GM10266 (cell line): Measurements from ENCODE around the gene RMI1.

ENCODE experiments used
- DNase-seq: peaks from one replicate; pipeline ENCODE4 v3.0.0; 2012; ENCODE audit errors: extremely low spot score
- CTCF ChIP-seq: IDR thresholded peaks from 2 replicates; pipeline ENCODE4 v1.5.1; 2012; ENCODE audit warnings: mild to moderate bottlenecking, low read depth; ENCODE audit not compliant: control insufficient read depth, insufficient read depth; ENCODE audit errors: missing control alignments

RMI1 gene

GRCh38 chr9:83988411-83988810, 7.8 kb downstream of the RMI1 start:
- no peak for TF ChIP-seq CTCF
- DNase-seq: no peak

- no peak for DNase-seq
- TF ChIP-seq CTCF: no peak
Observed at GRCh38 chr9:83991355-83991754, 10.8 kb downstream of the RMI1 start.

GRCh38 chr9:83992407-83992806, 11.8 kb downstream of the RMI1 start:
- TF ChIP-seq CTCF: no peak
- no peak for DNase-seq

- DNase-seq: no peak
- no peak for TF ChIP-seq CTCF
Observed at GRCh38 chr9:83992901-83993300, 12.3 kb downstream of the RMI1 start.

GRCh38 chr9:83996126-83996525, 15.5 kb downstream of the RMI1 start:
- no peak for TF ChIP-seq CTCF
- no peak for DNase-seq

GRCh38 chr9:83999141-83999918, 18.7 kb downstream of the RMI1 start:
- no peak for DNase-seq
- no peak for TF ChIP-seq CTCF

GRCh38 chr9:84000186-84000585, 19.6 kb downstream of the RMI1 start:
- no peak for DNase-seq
- no peak for TF ChIP-seq CTCF
